GM18519 (cell line): ENCODE data around the gene PDZK1IP1.

Source experiments
- ATAC-seq: cut with Tn5 transposase; IDR thresholded peaks from one replicate; pipeline ENCODE4 v1.9.1; 2021; ENCODE audit warnings: mild to moderate bottlenecking, moderate library complexity; ENCODE audit not compliant: unreplicated experiment, low FRiP score

PDZK1IP1 gene, protein sequence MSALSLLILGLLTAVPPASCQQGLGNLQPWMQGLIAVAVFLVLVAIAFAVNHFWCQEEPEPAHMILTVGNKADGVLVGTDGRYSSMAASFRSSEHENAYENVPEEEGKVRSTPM

GRCh38 chr1:47189844-47190508, at the start of gene PDZK1IP1:
Gene PDZK1IP1 (minus strand): TSS chr1:47190036. CDS start chr1:47189932, 104 bp downstream.
- ATAC-seq = no peak

- ATAC-seq = no peak
Observed at GRCh38 chr1:47238935-47239592, 49.2 kb upstream of the PDZK1IP1 start.

DNA sequence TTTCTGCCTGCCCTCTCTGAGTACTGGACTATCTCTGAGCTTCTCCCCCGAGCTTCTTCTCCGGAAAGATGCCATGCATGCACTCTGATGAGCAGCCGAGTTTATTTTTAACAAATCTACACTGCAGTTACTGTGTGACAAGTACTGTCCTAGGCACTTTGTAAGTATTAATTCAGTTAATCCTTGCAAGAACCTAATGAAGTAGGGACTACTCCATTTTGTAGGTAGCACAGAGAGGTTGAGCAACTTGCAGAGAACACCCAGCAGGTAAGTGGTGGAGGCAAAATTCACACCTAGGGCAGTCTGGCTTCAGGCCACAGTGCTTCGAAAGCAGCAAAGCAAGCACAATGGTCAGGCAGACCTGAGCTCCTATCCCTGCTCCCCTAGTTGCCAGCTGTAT, 46.0 kb upstream of the PDZK1IP1 start:
- ATAC-seq = no peak

GRCh38 chr1:47235241-47235681, 45.4 kb upstream of the PDZK1IP1 start:
- no peak for ATAC-seq

DNA sequence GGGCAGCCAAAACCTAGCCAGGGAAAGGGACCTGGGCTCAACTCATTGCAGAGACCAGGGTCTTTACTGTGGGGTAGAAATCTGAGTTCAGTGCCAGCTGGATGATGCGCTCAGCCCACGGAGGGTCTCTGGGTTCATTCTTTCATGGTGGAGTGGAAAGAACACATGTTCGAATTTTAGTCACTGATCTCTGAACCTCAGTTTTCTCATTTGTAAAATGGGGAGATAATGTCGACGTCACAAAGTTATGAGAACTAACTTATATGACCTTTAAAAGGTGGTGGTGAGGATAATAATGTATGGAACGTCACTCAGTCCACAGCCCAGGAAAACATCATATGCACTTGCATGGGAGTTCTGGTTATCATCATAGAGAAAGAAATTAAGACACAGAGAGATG, 43.4 kb upstream of the PDZK1IP1 start:
- ATAC-seq = no peak

DNA sequence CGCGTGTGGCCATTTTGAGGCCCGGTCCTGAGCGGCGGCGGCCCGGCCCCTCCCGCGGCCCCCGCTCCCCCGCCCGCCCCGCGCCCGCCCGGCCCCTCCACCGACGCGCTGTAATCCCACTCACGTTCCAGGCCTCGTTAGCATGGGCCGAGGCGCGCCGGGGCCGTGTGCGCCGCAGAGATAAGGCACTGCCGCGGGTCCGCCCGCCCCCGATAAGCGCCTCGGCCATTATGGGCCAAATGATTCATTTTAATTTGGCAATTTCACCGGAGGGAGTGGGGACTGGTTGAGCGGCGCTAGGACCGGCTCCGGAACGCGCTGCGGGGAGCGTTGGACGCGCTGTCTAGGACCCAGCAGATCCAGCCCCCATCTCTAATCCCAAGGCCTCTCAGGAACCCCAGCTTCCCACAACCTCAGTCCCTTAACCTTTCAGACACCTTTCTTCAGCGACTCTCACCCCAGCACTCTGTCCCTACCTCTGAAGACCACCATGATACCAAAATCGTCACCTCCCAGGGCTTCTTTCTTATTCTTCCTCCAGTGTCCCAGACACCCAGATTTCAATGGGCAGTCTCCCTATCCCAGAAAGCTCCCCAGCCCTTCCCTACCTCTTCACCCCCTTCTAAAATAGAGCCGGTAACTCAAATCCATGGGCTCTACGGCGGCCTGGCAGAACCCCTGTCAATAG, 42.5 kb upstream of the PDZK1IP1 start, which contains the start of gene TAL1:
TAL1 (minus strand) TSS at position 39 of the 688 bp plus-strand sequence. CDS start 6,337 bp downstream, outside the sequence.
- ATAC-seq = no peak

- ATAC-seq = no peak
Observed at GRCh38 chr1:47231301-47232186, 41.7 kb upstream of the PDZK1IP1 start.

GRCh38 chr1:47230692-47231300, 41.0 kb upstream of the PDZK1IP1 start:
- ATAC-seq = no peak

DNA sequence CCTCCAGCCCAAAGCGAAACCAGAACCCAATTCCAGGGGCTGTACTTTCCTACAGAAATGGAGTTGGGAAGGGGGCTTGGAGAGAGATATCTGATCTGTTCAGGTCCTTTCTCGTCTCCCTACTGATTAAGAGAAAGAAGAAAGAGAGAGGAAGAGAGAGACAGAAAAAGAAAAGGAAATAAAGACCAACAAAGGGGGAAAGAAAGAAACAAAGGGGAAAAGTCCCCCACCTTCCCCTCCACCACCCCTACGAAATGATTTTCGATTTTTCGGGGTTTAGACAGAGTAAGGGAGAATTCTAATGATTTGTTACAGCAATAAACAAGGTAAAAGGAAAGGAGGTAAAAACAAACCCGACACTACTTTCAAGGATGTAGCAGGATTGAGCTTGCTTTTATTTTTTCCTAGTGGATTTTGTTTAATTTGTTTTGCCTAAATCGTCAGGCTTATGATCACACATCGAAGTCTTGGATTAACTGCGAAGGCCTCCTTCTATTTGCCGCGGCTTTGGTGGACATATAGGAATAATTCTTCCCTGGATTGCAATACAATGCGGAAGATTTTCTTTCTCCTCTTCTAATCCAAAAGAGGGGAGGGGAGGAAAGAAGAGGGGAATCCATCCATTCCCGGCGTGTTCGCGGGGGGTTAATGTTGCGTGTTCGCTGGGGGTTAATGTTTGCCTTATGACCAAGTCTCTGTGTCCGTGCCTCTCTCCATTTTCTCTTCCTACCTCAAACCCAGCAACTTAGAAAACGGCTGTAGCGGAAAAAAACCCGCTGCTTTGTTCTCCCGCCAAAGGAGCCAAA, 40.3 kb upstream of the PDZK1IP1 start:
- no peak for ATAC-seq

GRCh38 chr1:47229031-47229885, 39.4 kb upstream of the PDZK1IP1 start:
- no peak for ATAC-seq

- ATAC-seq = no peak
Observed at GRCh38 chr1:47228644-47229030, 38.8 kb upstream of the PDZK1IP1 start.

DNA sequence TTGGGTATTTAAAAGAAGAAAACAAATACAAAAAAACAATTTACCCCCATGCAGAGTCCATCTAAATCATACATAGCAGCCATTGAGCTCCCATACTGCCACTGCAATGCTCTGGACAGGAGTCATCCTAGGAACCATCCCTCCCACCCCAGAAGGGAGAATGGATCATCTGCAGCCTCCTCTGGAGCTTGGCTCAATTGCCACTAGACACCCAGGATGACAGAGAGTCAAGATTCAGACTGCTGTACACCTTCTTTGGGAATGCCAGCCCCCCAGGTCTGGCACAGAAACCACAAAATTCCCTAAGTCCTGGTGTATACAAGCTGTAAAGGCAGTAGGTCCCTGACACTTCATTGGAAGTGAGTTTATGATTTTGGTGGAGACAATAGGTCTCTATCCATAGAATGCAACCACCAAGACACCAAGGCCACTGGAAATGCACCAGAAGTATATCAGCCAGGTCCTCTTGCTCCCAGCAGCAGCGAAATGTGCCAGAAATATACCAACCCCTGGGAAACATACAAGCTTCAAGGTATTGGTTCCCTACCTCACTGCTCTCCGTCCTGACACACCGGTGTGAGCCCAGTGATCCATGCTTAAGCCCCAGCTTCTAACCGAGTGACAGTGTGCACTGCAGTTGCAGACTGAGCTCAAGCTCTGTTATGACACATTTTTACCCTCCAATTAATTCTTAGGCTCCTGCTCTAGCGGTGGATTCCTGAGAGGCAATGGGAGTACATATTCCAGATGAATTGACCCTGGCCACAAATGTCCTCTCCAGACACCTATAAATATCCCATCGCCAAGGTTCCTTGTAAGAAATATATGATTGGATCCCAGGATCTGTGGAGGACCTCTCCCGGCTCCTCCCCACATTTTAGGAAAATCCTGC, 37.8 kb upstream of the PDZK1IP1 start:
- no peak for ATAC-seq

GRCh38 chr1:47226839-47227215, 37.0 kb upstream of the PDZK1IP1 start:
- no peak for ATAC-seq

DNA sequence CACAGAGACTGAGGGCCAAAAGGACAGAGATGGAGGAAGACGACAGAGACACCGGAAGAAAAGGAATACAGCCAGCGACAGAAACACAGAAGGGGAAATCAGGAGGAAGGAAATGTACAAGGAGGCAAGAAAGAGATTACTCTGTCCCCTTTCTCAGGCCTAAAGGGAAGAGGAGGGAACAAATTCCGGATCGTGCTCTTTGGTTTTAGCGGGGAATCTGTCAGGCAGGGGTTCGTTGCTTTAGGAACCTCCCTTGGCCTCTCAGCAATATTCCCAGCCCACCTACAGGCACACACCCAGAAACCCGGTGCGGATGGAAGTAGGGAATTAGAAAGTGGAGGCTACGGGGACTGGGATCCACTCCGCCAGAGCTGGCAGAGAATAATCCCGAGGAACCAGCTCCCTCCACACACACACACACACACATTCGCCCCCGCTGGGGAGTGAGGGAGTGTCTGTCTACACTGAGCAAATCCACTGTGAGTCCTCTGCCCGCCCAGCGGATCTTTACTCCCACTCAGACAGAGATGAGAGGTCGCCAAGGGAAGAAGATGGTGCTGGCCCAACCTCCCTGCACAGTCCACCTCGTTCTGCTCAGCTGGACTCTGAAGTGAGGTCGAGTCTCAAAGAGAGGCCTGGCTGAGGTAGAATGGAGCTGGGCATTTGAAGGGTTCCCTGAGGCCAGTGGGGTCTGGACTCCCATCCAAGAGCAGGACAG, 36.4 kb upstream of the PDZK1IP1 start:
- ATAC-seq = no peak

GRCh38 chr1:47225430-47226100, 35.7 kb upstream of the PDZK1IP1 start:
- ATAC-seq = no peak
